ENCODE results near the gene SPOUT1. TPM values are rescaled to one million over a fixed set of nuclear protein-coding genes. Genes with fewer than 3 reads are reported as not detected.

Gene SPOUT1
- total and polyA plus RNA-seq, 2 of the 13 experiments (the other 11 are each of a cell fraction or from before 2014, with no cell fraction given), result 39.0 to 45.8 TPM

GRCh38 chr9:128786681-128787601 is 42.7 kb downstream of the SPOUT1 start, which contains the start of gene TBC1D13 (continued):
- TF ChIP-seq REL (CRISPR knock-in tag; conservative IDR thresholded peaks at IDR 0.05), result peak; percentile 97
- TF ChIP-seq JDP2 (CRISPR knock-in tag; IDR thresholded peaks at IDR 0.05; ENCODE audit: borderline replicate concordance), result peak; percentile 73; the same call in 1 of the 2 replicates
- 0 out of 2 replicates have a peak, but pooled peaks have one; percentile 61 for TF ChIP-seq ZNF546 (CRISPR knock-in tag; conservative IDR thresholded peaks at IDR 0.05)
- peak; percentile 98 for TF ChIP-seq ZNF451 (CRISPR knock-in tag; IDR thresholded peaks at IDR 0.05)
- TF ChIP-seq HDAC1 (CRISPR knock-in tag; IDR thresholded peaks at IDR 0.05), result peak; percentile 97
- no peak for TF ChIP-seq DPF2 (CRISPR knock-in tag; IDR thresholded peaks at IDR 0.05; ENCODE audit: borderline replicate concordance, low read depth)
- TF ChIP-seq, protein P1, sequence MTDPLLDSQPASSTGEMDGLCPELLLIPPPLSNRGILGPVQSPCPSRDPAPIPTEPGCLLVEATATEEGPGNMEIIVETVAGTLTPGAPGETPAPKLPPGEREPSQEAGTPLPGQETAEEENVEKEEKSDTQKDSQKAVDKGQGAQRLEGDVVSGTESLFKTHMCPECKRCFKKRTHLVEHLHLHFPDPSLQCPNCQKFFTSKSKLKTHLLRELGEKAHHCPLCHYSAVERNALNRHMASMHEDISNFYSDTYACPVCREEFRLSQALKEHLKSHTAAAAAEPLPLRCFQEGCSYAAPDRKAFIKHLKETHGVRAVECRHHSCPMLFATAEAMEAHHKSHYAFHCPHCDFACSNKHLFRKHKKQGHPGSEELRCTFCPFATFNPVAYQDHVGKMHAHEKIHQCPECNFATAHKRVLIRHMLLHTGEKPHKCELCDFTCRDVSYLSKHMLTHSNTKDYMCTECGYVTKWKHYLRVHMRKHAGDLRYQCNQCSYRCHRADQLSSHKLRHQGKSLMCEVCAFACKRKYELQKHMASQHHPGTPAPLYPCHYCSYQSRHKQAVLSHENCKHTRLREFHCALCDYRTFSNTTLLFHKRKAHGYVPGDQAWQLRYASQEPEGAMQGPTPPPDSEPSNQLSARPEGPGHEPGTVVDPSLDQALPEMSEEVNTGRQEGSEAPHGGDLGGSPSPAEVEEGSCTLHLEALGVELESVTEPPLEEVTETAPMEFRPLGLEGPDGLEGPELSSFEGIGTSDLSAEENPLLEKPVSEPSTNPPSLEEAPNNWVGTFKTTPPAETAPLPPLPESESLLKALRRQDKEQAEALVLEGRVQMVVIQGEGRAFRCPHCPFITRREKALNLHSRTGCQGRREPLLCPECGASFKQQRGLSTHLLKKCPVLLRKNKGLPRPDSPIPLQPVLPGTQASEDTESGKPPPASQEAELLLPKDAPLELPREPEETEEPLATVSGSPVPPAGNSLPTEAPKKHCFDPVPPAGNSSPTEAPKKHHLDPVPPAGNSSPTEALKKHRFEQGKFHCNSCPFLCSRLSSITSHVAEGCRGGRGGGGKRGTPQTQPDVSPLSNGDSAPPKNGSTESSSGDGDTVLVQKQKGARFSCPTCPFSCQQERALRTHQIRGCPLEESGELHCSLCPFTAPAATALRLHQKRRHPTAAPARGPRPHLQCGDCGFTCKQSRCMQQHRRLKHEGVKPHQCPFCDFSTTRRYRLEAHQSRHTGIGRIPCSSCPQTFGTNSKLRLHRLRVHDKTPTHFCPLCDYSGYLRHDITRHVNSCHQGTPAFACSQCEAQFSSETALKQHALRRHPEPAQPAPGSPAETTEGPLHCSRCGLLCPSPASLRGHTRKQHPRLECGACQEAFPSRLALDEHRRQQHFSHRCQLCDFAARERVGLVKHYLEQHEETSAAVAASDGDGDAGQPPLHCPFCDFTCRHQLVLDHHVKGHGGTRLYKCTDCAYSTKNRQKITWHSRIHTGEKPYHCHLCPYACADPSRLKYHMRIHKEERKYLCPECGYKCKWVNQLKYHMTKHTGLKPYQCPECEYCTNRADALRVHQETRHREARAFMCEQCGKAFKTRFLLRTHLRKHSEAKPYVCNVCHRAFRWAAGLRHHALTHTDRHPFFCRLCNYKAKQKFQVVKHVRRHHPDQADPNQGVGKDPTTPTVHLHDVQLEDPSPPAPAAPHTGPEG (CRISPR knock-in tag; IDR thresholded peaks at IDR 0.05), result peak; percentile 75; the same call in 1 of the 2 replicates
- peak; percentile 98 for TF ChIP-seq DNMT1 (CRISPR knock-in tag; IDR thresholded peaks at IDR 0.05)
- TF ChIP-seq, protein P2, sequence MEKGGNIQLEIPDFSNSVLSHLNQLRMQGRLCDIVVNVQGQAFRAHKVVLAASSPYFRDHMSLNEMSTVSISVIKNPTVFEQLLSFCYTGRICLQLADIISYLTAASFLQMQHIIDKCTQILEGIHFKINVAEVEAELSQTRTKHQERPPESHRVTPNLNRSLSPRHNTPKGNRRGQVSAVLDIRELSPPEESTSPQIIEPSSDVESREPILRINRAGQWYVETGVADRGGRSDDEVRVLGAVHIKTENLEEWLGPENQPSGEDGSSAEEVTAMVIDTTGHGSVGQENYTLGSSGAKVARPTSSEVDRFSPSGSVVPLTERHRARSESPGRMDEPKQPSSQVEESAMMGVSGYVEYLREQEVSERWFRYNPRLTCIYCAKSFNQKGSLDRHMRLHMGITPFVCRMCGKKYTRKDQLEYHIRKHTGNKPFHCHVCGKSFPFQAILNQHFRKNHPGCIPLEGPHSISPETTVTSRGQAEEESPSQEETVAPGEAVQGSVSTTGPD (CRISPR knock-in tag; IDR thresholded peaks at IDR 0.05), result no peak
- TF ChIP-seq SP140L (CRISPR knock-in tag; IDR thresholded peaks at IDR 0.05; ENCODE audit: borderline replicate concordance), result no peak
- no peak for TF ChIP-seq ZNF335 (CRISPR knock-in tag; IDR thresholded peaks at IDR 0.05)
- TF ChIP-seq, protein P3, sequence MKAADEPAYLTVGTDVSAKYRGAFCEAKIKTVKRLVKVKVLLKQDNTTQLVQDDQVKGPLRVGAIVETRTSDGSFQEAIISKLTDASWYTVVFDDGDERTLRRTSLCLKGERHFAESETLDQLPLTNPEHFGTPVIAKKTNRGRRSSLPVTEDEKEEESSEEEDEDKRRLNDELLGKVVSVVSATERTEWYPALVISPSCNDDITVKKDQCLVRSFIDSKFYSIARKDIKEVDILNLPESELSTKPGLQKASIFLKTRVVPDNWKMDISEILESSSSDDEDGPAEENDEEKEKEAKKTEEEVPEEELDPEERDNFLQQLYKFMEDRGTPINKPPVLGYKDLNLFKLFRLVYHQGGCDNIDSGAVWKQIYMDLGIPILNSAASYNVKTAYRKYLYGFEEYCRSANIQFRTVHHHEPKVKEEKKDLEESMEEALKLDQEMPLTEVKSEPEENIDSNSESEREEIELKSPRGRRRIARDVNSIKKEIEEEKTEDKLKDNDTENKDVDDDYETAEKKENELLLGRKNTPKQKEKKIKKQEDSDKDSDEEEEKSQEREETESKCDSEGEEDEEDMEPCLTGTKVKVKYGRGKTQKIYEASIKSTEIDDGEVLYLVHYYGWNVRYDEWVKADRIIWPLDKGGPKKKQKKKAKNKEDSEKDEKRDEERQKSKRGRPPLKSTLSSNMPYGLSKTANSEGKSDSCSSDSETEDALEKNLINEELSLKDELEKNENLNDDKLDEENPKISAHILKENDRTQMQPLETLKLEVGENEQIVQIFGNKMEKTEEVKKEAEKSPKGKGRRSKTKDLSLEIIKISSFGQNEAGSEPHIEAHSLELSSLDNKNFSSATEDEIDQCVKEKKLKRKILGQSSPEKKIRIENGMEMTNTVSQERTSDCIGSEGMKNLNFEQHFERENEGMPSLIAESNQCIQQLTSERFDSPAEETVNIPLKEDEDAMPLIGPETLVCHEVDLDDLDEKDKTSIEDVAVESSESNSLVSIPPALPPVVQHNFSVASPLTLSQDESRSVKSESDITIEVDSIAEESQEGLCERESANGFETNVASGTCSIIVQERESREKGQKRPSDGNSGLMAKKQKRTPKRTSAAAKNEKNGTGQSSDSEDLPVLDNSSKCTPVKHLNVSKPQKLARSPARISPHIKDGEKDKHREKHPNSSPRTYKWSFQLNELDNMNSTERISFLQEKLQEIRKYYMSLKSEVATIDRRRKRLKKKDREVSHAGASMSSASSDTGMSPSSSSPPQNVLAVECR (CRISPR knock-in tag; IDR thresholded peaks at IDR 0.05; ENCODE audit: borderline replicate concordance), result peak; percentile 99
- no peak for TF ChIP-seq ZNF572 (CRISPR knock-in tag; IDR thresholded peaks at IDR 0.05)
- TF ChIP-seq ZBTB38 (CRISPR knock-in tag; IDR thresholded peaks at IDR 0.05), result peak; percentile 97
- no peak for TF ChIP-seq ZNF10 (CRISPR knock-in tag; IDR thresholded peaks at IDR 0.05; ENCODE audit: borderline replicate concordance, low read depth)
- TF ChIP-seq, protein P4, sequence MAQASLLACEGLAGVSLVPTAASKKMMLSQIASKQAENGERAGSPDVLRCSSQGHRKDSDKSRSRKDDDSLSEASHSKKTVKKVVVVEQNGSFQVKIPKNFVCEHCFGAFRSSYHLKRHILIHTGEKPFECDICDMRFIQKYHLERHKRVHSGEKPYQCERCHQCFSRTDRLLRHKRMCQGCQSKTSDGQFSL (CRISPR knock-in tag; IDR thresholded peaks at IDR 0.05), result peak; percentile 72
